GM19468 (cell line): ENCODE data around the gene H3-3A.
A peak's percentile ranks its signal among the peaks of the same experiment; 100 is the strongest.

Experiments
- ATAC-seq: cut with Tn5 transposase; IDR thresholded peaks from one replicate; pipeline ENCODE4 v1.9.1; 2021; ENCODE audit warnings: mild to moderate bottlenecking, moderate library complexity, moderate number of reproducible peaks; ENCODE audit not compliant: unreplicated experiment; ENCODE audit errors: extremely low read depth

The H3-3A gene

GRCh38 chr1:226109829-226110248 lies 47.3 kb downstream of the H3-3A start:
- peak; percentile 48 for ATAC-seq

GRCh38 chr1:226110249-226111097 lies 48.0 kb downstream of the H3-3A start:
- peak; percentile 70 for ATAC-seq

GRCh38 chr1:226111098-226111882 lies 48.8 kb downstream of the H3-3A start:
- no peak for ATAC-seq

- no peak for ATAC-seq
Observed at GRCh38 chr1:226111883-226112261, 49.4 kb downstream of the H3-3A start.

GRCh38 chr1:226112626-226113025 lies 50.1 kb downstream of the H3-3A start:
- no peak for ATAC-seq

GRCh38 chr1:226116673-226117072 lies 54.2 kb downstream of the H3-3A start:
- ATAC-seq = no peak

- no peak for ATAC-seq
Observed at GRCh38 chr1:226117330-226117729, 54.8 kb downstream of the H3-3A start.

GRCh38 chr1:226118357-226118756 lies 55.8 kb downstream of the H3-3A start:
- ATAC-seq = no peak

- no peak for ATAC-seq
Observed at GRCh38 chr1:226119169-226119568, 56.7 kb downstream of the H3-3A start.

GRCh38 chr1:226120398-226120797 lies 57.9 kb downstream of the H3-3A start:
- no peak for ATAC-seq

- ATAC-seq = no peak
Observed at GRCh38 chr1:226121049-226121586, 58.6 kb downstream of the H3-3A start.
